ENCODE measurements around the gene ANKK1. TPM values are rescaled to one million over a fixed set of nuclear protein-coding genes. Genes with fewer than 3 reads are reported as not detected.

Gene ANKK1
- total and polyA plus RNA-seq, 2 of the 8 experiments (the other 6 are each of a cell fraction or from before 2014, with no cell fraction given): 0.11 TPM; not detected in 1

GRCh38 chr11:113377681-113378412 is 9.7 kb upstream of the ANKK1 start:
- no peak overlapping the region for H3K4me3 ChIP-seq (ENCODE audit: extremely low read depth in 1 of 4, insufficient read depth in 2 of 4, low read depth in 3 of 4, low read length in 4 of 4)
- H3K27me3 ChIP-seq (replicated peaks in 1 of 4; ENCODE audit: control insufficient read depth in 3 of 4, extremely low read depth in 1 of 4, insufficient read depth in 3 of 4, low read length in 3 of 4): no peaks in the 10 kb centered on the region
- ChIA-PET POLR2A (ENCODE audit: partially characterized antibody) (interaction anchor here (0.7 kb wide), 1 partner anchor 10 kb away, joined by 3 read pairs; no protein-coding TSS in a partner anchor), CTCF (ENCODE audit: partially characterized antibody) (interaction anchor here (0.9 to 3.2 kb wide), 8 partner anchors 9 to 156 kb away, joined by 3 to 17 read pairs (median 6); partner anchors contain the start of gene ANKK1)
- H4K8ac ChIP-seq (ENCODE audit: extremely low read depth, insufficient read depth, low read length): no peak overlapping the region
- no peak overlapping the region for H4K5ac ChIP-seq (ENCODE audit: insufficient read length, low read depth, low read length)
- H3K14ac ChIP-seq (ENCODE audit: insufficient read length): no peak overlapping the region
- H4K20me1 ChIP-seq (replicated peaks in 1 of 2; ENCODE audit: control insufficient read depth in 1 of 2, insufficient read depth in 2 of 2, low read length in 2 of 2): no peaks in the 10 kb centered on the region
- H3K23me2 ChIP-seq (ENCODE audit: low read depth, low read length): no peaks in the 10 kb centered on the region
- H2AFZ ChIP-seq (ENCODE audit: low read length): no peak overlapping the region
- TF ChIP-seq TAF1 (IDR thresholded peaks at IDR 0.05; ENCODE audit: low read depth, low read length) (no peak), HDAC6 (IDR thresholded peaks at IDR 0.05; ENCODE audit: low read depth, low read length) (no peak), SIX5 (IDR thresholded peaks at IDR 0.05; ENCODE audit: low read depth, low read length) (no peak), USF2 (IDR thresholded peaks at IDR 0.05; ENCODE audit: low read length) (no peak), NRF1 (IDR thresholded peaks at IDR 0.05; ENCODE audit: low read depth, low read length) (no peak), SAP30 (IDR thresholded peaks at IDR 0.05; ENCODE audit: insufficient read depth, insufficient replicate concordance, low read length) (no peak), MAFK (IDR thresholded peaks at IDR 0.05; ENCODE audit: low read depth, low read length) (no peak), KDM5A (IDR thresholded peaks at IDR 0.05; ENCODE audit: low read length) (no peak), EZH2 (IDR thresholded peaks at IDR 0.05; ENCODE audit: low read depth, low read length, severe bottlenecking) (no peak)
- no peak overlapping the region; a peak in 1 of 7 replicates for H3K9ac ChIP-seq (replicated peaks in 1 of 4; ENCODE audit: extremely low read depth in 1 of 4, low read depth in 3 of 4, low read length in 3 of 4)
- no peak overlapping the region for H3K27ac ChIP-seq (ENCODE audit: low read depth, low read length)
- H2BK15ac ChIP-seq (ENCODE audit: low read length): no peak overlapping the region
- no peak overlapping the region for H3K56ac ChIP-seq (replicated peaks; ENCODE audit: insufficient read length, low read depth, low read length)
- peaks cover 0 to 2% (median 0%) of the 10 kb centered on the region in 4 experiments; a peak in 1 of 7 replicates for H3K4me1 ChIP-seq (replicated peaks in 1 of 4; ENCODE audit: control insufficient read depth in 3 of 4, insufficient read depth in 4 of 4, low read length in 3 of 4)
- no peak for DNase-seq (ENCODE audit: low read depth in 1 of 2, low spot score in 2 of 2)
- no peaks in the 10 kb centered on the region for H3K9me3 ChIP-seq (ENCODE audit: insufficient read depth in 2 of 2, low read depth in 1 of 2, low read length in 1 of 2)
- no peak overlapping the region for H3K4me2 ChIP-seq (ENCODE audit: insufficient read depth in 1 of 2, low read depth in 2 of 2, low read length in 2 of 2)
- H2BK5ac ChIP-seq (ENCODE audit: low read depth, low read length): no peak overlapping the region
- no peak for FAIRE-seq
- H4K91ac ChIP-seq (replicated peaks; ENCODE audit: insufficient read length, low read length): no peak overlapping the region
- no peak overlapping the region for H2BK20ac ChIP-seq (ENCODE audit: low read length)
- no peak overlapping the region for H3K18ac ChIP-seq (ENCODE audit: extremely low read depth, low read length)
- H3K79me2 ChIP-seq (ENCODE audit: control insufficient read depth in 1 of 2, insufficient read depth in 2 of 2, low read length in 2 of 2): no peaks in the 10 kb centered on the region
- WGBS, 2 experiments (ENCODE audit: extremely low coverage in 1 of 2, insufficient coverage in 1 of 2, insufficient read length in 1 of 2, insufficient replicate concordance in 2 of 2, low coverage in 1 of 2, low lambda C conversion rate in 2 of 2, missing lambda C conversion rate in 1 of 2): 73% methylated on average over 7 of the region's 7 CpGs; no CpG with 5 or more reads in 1 of the 2 experiments
- no peak overlapping the region for H2BK120ac ChIP-seq (replicated peaks; ENCODE audit: low read depth, low read length)
- H3K23ac ChIP-seq (ENCODE audit: insufficient read length): no peak overlapping the region
- no peak overlapping the region for H2BK12ac ChIP-seq (ENCODE audit: low read depth, low read length)
- H3K79me1 ChIP-seq (ENCODE audit: low read depth, low read length): no peaks in the 10 kb centered on the region
- no peaks in the 10 kb centered on the region for H3K36me3 ChIP-seq (ENCODE audit: control insufficient read depth in 2 of 4, insufficient read depth in 4 of 4, low read length in 3 of 4)
- H3K4ac ChIP-seq (replicated peaks; ENCODE audit: insufficient read length, low read depth, low read length): no peak overlapping the region
- no peak overlapping the region for H2AK5ac ChIP-seq (ENCODE audit: low read depth, low read length)
